ENCODE results near the gene CRTC1.

GRCh38 chr19:18712981-18713380 is 29.5 kb downstream of the CRTC1 start:
- TF ChIP-seq RELA (CRISPR knock-in tag; IDR thresholded peaks at IDR 0.05; ENCODE audit: borderline replicate concordance), result no peak
- TF ChIP-seq ATF3 (CRISPR knock-in tag; conservative IDR thresholded peaks at IDR 0.05), result no peak
- TF ChIP-seq CTCF (IDR thresholded peaks at IDR 0.05), result no peak
- no peak for TF ChIP-seq CREB1 (CRISPR knock-in tag; IDR thresholded peaks at IDR 0.05)
